Ishikawa (cell line): ENCODE measurements around the gene TTC36.

ENCODE experiments used
- CEBPB ChIP-seq: IDR thresholded peaks from 2 replicates; pipeline ENCODE4 v1.6.1; 2012
- CREB1 ChIP-seq: IDR thresholded peaks from 2 replicates; pipeline ENCODE4 v1.6.1; 2012; ENCODE audit warnings: low read depth
- EGR1 ChIP-seq: IDR thresholded peaks from 2 replicates; pipeline ENCODE4 v1.6.1; 2012
- EP300 ChIP-seq: IDR thresholded peaks from 2 replicates; pipeline ENCODE4 v1.6.1; 2012; ENCODE audit warnings: borderline replicate concordance
- FOXM1 ChIP-seq: IDR thresholded peaks from 2 replicates; pipeline ENCODE4 v1.6.1; 2012; ENCODE audit warnings: low read depth, borderline replicate concordance
- NFIC ChIP-seq: IDR thresholded peaks from 2 replicates; pipeline ENCODE4 v1.6.1; 2012
- RAD21 ChIP-seq: IDR thresholded peaks from 2 replicates; pipeline ENCODE4 v1.6.1; 2012; ENCODE audit warnings: low read depth
- REST ChIP-seq: IDR thresholded peaks from 2 replicates; pipeline ENCODE4 v1.6.1; 2012; ENCODE audit warnings: low read depth, mild to moderate bottlenecking
- TAF1 ChIP-seq: IDR thresholded peaks from 2 replicates; pipeline ENCODE4 v1.6.1; 2012; ENCODE audit warnings: low read depth, mild to moderate bottlenecking
- TCF12 ChIP-seq: IDR thresholded peaks from 2 replicates; pipeline ENCODE4 v1.6.1; 2012; ENCODE audit warnings: low read depth
- TEAD4 ChIP-seq: IDR thresholded peaks from 2 replicates; pipeline ENCODE4 v1.6.1; 2012
- YY1 ChIP-seq: IDR thresholded peaks from 2 replicates; pipeline ENCODE4 v1.6.1; 2012; ENCODE audit warnings: low read depth
- TF ChIP-seq, protein P1 (sequence below): IDR thresholded peaks from 2 replicates; pipeline ENCODE4 v1.6.1; 2012
- TF ChIP-seq, protein P2 (sequence below): IDR thresholded peaks from 2 replicates; pipeline ENCODE4 v1.6.1; 2012

DNA sequence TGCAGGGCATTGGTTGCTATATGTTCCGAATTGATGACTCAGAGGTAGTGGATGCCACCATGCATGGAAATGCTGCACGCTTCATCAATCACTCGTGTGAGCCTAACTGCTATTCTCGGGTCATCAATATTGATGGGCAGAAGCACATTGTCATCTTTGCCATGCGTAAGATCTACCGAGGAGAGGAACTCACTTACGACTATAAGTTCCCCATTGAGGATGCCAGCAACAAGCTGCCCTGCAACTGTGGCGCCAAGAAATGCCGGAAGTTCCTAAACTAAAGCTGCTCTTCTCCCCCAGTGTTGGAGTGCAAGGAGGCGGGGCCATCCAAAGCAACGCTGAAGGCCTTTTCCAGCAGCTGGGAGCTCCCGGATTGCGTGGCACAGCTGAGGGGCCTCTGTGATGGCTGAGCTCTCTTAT lies 5.4 kb upstream of the TTC36 start:
- TF ChIP-seq TAF1: no peak
- TF ChIP-seq TEAD4: no peak
- no peak for TF ChIP-seq EGR1
- no peak for TF ChIP-seq CEBPB
- no peak for TF ChIP-seq NFIC
- TF ChIP-seq RAD21: no peak
- TF ChIP-seq TCF12: no peak
- no peak for TF ChIP-seq YY1
- no peak for TF ChIP-seq REST
- TF ChIP-seq FOXM1: no peak
- TF ChIP-seq EP300: no peak
- no peak for TF ChIP-seq CREB1
- TF ChIP-seq, protein P1, sequence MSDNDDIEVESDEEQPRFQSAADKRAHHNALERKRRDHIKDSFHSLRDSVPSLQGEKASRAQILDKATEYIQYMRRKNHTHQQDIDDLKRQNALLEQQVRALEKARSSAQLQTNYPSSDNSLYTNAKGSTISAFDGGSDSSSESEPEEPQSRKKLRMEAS: no peak
- TF ChIP-seq, protein P2, sequence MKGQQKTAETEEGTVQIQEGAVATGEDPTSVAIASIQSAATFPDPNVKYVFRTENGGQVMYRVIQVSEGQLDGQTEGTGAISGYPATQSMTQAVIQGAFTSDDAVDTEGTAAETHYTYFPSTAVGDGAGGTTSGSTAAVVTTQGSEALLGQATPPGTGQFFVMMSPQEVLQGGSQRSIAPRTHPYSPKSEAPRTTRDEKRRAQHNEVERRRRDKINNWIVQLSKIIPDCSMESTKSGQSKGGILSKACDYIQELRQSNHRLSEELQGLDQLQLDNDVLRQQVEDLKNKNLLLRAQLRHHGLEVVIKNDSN: no peak
